Cardiac fibroblast (primary cell): ENCODE data around the gene RIOK3.

Source experiments
- DNase-seq, 2 donors: peaks; one replicate each; pipeline versions ENCODE4 v3.0.0 to v3.0.0-alpha.2; 2010; ENCODE audit warnings: low read depth in 2 of 2
- H3K4me3 ChIP-seq, 2 donors: replicated peaks in 1 of 2; 1 replicate in 1 of 2; 2 replicates in 1 of 2; pipeline ENCODE4 v1.5.1; 2011; ENCODE audit warnings: low read depth in 2 of 2, low read length in 2 of 2, mild to moderate bottlenecking in 2 of 2, moderate library complexity in 1 of 2
- CTCF ChIP-seq: IDR thresholded peaks from one replicate; pipeline ENCODE4 v1.5.1; 2011; ENCODE audit warnings: low read depth, mild to moderate bottlenecking, low read length, inconsistent platforms

RIOK3 gene

GRCh38 chr18:23529604-23530003 is 76.5 kb downstream of the RIOK3 start:
- no peak for TF ChIP-seq CTCF
- DNase-seq: peak in 1 of 2 donors; percentile 79
- H3K4me3 ChIP-seq: no peak overlapping the region

- H3K4me3 ChIP-seq: no peak overlapping the region
- TF ChIP-seq CTCF: no peak
Measured at GRCh38 chr18:23530195-23530594, 77.1 kb downstream of the RIOK3 start.

GRCh38 chr18:23531912-23532311 is 78.8 kb downstream of the RIOK3 start:
- DNase-seq: no peak
- no peak for TF ChIP-seq CTCF
- no peak overlapping the region for H3K4me3 ChIP-seq

More at GRCh38 chr18:23530195-23530594, 77.1 kb downstream of the RIOK3 start:
- DNase-seq: no peak
